B cell (primary cell): ENCODE measurements around the gene FLT1.

ENCODE experiments used
- CTCF ChIP-seq: fragments of 200-600 bp; IDR thresholded peaks from one replicate; pipeline ENCODE4 v1.8.0; 2022; ENCODE audit warnings: antibody characterized with exemption, mild to moderate bottlenecking
- EZH2 ChIP-seq: IDR thresholded peaks from 2 replicates; pipeline ENCODE4 v1.6.1; 2012; ENCODE audit warnings: borderline replicate concordance, low read depth, mild to moderate bottlenecking, moderate library complexity, low read length; ENCODE audit not compliant: insufficient read depth, poor library complexity, severe bottlenecking

GRCh38 chr13:28349371-28349770, 145.6 kb downstream of the FLT1 start:
- TF ChIP-seq CTCF (no peak), EZH2 (no peak)
